GM18909 (cell line): Measurements from ENCODE around the gene RNU1-2.
"Not testable (repeated sequence)": the region's sequence is repeated elsewhere in the genome, so short reads cannot be mapped to it uniquely, and the experiment has no call there.

Source experiments
- ATAC-seq: cut with Tn5 transposase; IDR thresholded peaks from one replicate; pipeline ENCODE4 v1.9.1; 2021; ENCODE audit warnings: mild to moderate bottlenecking; ENCODE audit not compliant: unreplicated experiment, poor library complexity

The RNU1-2 gene

DNA sequence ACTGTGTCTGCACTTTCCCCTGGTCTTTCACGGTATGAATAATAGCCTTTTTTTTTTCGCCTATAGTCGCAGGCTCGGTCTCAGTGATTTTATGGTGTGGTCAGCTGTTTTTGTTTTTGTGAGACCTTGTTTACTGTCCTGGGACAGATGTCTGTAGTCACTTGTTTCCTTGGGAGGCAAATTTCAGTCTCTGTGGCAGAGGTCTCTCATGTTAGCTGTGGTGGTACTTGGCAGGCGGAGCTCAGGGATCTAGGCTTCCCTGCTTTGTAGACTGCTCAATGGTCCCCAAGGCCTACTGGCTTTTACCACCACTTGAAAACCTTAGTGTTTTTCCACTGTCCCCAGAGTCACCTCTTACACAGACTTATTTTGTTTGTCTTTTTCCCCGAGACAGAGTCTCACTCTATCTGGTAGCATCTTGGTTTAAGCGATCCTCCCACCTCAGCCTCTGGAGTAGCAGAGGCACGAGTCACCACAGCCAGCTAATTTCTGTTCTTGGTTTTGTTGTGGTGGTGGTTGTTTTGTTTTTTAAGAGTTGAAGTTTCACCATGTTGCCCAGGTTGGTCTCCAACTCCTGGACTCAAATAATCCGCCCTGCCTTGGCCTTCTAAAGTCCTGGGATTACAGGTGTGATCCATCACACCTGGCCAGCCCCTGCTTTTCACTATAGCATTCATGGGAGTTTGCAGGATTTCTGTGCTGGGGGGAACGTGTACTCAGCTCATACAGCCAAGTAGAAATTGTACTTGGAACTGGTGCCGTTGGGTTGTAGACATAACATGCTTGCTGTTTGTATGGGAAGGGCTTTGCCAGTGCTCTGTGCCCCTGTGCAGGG, 10.3 kb downstream of the RNU1-2 start:
- ATAC-seq, result no peak

DNA sequence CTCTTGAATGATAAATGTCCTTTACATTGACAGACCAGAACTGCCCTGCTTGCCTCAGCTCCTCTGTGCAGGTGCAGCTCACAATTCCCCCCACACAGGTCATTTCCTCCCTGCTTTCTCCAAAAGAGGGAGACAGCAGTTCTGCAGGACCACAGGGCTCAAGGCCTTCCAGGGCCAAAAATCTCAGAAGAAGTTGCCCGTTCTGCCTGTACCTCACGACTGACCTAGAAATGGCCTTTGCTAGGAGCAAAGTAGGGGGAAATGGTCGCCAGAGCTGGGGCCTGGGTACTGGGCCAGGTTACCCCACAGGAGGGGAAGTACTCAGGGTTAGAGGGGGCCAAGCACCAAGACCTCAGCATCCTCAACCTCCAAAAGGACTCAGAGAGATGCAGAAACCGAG, 11.1 kb downstream of the RNU1-2 start:
- ATAC-seq, result no peak

DNA sequence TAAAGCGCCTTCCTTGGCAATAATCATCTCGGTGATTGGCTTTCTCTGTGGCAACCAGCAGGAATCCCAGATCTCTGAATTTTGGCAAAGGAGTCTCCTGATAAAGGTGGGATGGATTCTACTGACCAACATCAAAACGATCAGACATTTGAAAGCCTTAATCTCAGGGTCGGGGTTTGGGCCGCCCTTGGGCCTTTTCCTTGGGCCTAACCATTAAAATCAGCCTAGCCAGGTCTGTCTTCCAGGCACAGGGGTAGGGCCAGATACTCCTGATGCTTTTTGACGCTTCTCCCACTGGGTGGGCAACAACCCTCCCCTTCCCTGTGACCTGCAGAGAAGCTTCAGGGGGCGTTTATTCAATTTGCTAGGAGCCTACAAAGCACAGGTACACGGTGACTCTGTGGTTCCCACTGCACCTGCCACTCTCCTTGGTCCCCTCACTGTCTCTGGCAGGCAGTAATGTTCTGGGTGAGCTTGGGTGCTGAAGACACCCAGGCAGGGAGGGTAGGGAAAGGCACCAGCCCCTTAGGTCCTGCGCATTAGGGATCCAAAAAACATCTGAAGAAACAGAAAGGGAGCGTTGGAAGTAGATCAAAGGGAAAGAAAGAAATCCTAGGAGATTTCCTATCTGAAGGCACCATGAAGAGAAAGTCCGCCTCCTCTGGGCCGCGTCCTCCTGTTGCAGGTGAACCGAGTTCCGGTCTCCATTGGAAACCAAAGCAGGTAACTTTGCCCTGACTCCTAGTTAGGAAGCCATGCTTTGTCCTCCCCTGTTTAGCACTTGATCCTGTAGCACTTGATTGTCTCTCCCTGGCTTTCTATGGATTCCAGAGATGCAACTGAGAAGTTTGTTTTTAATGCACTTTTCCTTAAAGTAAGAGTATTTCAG, 12.3 kb downstream of the RNU1-2 start:
- no peak for ATAC-seq

DNA sequence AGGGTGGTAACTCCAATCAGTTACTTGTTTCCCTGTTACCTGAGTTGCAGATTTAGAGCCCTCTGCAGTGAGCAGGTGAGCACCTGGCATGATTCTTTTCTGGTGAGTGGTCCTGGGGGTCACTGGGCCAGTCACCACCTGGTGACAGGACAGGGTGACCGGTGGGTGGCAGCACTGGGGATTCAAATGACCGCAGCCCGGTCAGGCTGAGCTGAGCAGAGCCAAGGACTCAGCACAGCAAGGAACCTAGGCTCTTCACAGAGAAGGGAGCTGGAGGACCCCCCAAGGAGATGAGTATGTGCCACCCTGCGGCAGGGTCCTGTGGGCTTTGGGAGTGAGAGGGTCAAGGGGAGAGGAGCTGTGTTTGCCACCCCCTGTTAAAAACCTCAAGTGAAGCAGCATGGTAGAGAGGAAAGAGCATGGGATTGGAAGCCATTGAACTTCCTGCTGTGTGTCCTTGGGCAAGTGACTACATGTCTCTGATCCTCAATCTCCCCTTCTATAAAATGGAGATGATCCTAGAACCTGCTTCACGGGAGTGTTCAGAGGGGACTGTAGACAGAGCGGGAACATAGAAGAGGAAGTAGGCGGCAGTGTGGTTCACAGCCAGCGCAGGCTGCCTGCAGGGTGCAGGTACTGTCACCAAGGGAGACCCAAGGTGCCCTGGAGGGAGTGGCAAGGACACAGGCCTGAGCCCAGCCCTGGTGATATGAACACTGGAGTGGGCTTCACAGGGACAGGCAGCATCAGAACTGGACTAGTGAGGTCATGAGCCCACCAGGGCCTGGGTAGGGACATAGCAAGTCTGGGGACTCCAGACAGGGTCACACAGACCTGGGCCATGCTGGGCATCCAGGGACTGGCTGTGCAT, 16.3 kb downstream of the RNU1-2 start:
- not testable (repeated sequence) for ATAC-seq

DNA sequence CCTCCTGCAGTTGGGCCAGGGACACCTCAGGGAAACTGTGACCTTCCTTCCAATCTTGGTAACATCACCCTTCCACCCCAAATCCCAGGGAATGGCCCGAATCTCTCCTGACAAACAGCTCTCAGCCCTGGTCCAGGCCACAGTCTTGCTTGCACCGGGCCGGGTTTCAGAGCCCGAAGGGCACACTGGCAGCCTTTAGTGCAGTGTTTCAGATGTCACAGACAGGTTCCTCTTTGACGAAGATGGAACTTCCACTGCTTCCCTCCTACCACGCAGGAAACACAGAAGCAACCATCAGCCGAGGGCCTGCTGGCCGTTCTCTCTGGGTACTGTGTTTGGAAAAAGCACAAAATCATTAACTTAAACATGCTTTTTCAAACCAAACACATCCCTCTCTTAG, 17.0 kb downstream of the RNU1-2 start:
- not testable (repeated sequence) for ATAC-seq

DNA sequence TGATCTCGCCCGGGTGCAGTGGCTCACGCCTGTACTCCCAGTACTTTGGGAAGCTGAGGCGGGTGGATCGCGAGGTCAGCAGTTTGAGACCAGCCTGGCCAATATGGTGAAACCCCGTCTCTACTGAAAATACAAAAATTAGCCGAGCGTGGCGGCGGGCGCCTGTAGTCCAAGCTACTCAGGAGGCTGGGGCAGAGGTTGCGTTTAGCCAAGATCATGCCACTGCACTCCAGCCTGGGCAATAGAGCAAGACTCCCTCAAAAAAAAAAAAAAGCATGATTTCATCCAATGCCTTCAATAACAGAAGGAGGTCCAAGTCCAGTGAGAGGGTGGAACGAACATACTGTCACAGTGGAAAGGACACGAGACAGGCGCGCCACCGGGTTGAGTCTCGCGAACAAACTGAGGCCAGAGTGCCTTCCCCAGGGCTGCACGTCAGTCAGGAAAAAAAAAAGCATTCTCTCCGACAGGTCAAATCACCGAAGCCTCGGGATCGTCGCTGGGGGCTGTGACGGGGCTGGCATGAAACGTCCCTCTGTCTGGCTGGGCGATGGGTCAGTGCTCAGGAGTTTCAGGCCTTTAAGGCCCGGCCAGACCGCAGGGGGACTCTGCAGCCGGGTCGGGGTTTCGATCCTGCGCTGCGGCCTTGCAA, 17.5 kb downstream of the RNU1-2 start:
- no peak for ATAC-seq

DNA sequence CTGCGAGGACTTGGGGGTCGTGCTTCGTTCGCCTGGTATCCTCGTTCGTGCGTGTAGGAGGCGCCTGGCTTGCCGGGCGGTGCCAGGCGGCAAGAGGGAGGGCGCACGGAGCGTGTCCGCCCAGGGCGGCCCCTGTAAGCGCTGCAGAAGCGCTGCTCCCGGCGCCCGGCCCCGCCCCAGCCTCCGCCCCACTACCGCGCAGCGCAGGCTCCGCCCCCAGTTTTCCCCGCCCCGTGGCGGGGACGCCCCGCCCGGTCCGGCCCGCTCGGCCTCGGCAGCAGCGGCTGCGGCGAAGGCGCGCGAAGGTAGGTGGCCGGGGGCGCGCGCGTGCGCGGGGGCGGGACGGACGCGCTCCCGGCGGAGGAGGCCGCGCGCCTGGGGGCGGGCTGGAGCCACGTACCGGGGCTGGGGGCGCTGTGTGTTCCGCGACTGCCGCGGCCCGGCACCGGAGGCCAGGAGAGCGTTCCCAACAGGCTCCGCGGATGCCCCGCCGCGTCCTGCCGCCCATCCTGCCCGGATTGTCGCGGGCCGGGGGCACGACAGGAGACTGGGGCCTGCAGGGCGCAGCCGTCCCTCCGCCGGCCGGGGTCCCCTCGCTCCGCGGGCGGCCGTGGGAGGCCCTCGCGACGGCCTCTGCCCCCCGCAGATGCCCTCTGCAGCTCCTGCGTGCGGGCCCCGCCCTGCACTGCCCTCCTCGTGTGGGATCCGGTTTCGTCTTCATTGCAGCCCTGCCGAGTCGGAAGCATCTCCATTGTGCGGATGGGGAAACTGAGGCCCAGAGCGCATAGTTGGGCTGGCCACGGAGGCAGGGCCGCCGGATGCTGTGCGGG, 18.3 kb downstream of the RNU1-2 start:
- ATAC-seq, result peak; percentile 82

DNA sequence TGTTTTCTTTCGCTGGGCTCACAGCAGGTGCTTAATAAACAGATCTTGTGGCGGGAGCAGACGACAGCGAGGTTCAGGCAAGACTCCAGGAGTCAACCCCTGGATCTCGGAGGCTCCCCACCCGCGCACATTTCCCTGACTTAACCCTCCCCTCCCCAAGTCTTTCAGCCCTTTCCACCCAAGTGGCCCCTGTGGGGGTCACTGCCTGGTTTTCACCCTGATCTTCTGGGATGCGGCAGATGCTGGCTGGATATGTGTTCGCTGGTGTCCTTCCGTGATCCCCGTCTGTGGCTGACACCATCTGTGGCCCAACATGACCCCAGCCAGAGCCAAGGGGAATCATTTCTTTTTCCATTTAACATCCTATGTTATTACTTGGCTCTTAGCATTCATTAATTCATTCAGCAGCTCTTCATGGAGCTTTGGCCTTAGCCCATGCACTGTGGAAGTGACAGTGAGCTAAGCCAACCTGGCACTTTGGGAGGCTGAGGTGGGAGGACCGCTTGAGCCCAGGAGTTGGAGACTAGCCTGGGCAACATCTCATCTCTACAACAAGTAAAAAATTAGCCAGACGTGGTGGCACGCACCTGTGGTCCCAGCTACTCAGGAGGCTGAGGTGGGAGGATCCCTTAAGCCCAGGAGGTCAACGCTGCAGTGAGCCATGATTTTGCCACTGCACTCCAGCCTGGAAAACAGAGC, 19.3 kb downstream of the RNU1-2 start:
- ATAC-seq, result not testable (repeated sequence)

DNA sequence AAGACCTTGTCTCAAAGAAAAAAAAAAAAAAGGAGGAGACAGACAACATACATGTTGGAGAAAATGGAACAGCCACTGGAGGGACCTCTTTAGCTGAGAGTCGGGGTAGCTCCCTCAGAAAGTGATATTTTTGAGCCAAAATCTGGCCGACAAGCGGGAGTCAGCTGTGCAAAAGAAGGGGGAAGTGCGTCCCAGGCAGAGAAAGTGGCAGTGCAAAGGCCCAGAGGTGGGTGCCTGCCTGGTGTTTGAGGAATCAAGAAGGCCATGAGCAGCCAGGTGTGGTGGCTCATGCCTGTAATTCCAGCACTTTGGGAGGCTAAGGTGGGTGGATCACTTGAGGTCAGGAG, 19.8 kb downstream of the RNU1-2 start:
- no peak for ATAC-seq

DNA sequence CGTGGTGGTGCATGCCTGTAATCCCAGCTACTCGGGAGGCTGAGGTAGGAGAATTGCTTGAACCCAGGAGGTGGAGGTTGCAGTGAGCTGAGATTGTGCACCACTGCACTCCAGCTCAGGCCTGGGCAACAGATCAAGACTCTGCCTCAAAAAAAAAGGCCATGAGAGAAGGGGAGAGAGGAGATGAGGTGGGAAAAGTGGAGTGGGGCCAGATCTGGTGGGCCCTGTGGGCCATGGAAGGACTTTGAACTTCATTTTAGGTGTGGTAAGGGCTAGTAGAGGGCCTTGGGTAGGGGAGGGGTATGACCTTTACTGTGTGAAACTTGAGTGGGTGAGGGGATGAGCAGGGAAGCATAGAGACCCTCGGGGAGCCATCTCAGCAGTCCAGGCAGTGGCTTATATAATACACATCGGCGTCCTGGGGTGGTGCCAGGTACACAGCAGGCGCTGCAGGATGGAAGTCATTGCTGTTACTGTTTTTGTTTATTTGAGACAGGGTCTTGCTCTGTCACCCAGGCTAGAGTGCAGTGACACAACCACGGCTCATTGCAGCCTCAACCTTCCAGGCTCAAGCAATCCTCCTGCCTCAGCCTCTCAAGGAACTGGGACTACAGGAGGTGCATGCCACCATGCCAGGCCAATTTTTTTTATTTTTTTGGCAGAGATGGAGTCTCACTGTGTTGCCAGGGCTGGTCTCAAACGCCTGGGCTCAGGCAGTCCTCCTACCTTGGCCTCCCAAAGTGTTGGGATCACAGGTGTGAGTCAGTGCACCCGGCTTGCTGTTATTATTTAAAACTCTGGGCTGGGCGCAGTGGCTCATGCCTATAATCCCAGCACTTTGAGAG, 20.5 kb downstream of the RNU1-2 start:
- not testable (repeated sequence) for ATAC-seq

DNA sequence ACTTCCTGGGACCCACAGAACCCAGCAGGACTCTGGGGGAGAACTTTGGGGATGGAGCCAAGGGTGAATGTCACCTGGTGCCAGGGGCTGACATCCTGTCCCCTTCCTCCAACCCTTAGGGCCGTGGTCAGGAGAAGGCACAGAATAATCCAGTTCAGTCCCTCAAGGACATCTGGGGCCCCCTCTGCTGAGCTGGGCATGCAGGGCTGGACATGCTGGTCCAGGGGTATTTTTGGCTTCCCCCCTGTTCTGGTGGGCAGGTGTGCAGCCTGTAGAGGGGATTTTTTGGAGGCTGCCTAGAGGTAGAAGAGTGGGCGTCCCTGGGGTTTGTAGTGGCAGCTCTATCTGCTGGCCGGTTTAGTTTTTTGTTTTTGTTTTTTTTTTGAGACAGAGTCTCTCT, 22.6 kb downstream of the RNU1-2 start:
- no peak for ATAC-seq

DNA sequence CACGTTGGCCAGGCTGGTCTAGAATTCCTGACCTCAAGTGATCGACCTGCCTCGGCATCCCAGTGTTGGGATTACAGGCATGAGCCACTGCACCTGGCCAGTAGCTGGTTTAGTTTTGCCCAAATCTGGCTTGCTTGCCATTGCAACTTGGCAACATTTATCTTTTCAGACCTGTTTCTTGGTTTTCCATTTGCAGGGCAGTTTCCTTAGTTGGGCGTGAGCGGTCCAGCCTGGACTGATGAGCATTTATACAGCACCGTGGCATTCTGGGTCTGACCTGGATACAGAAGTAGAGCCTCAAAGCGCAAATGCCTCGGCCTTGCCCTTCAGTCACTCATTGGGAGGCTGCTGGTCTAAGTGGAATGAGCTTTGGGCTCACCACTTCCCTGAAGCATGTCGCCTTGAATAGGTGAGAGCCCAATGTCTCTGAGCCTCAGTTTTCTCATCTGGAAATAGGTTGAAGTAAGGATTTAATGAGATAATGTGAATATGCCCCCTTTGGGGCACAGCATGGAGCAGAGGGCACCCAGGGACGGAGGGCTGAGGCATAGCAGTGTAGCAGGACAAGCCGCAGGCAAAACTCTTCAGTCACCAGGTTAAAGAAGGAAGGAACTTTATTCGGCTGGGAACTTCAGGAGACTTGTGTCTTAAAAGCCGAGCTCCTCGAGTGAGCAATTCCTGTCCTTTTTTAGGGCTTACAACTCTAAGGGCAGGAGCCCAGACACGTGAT, 23.3 kb downstream of the RNU1-2 start:
- not testable (repeated sequence) for ATAC-seq

DNA sequence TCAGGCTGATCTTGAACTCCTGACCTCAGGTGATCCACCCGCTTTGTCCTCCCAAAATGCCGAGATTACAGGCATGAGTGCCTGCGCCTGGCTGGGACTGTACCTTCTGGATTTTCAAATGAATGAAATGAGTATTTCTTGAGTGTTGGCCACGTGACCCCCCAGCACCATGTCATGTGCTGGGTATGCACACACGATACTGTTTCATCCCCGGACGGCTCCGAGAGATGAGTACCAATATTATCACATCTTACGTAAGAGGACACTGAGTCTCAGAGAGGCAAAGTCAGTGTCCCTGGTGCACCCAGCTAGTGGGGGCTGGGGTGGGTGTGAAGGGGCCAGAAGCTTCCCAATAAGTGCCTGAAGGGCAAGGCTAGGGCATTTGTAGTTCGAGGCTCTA, 25.2 kb downstream of the RNU1-2 start:
- no peak for ATAC-seq

DNA sequence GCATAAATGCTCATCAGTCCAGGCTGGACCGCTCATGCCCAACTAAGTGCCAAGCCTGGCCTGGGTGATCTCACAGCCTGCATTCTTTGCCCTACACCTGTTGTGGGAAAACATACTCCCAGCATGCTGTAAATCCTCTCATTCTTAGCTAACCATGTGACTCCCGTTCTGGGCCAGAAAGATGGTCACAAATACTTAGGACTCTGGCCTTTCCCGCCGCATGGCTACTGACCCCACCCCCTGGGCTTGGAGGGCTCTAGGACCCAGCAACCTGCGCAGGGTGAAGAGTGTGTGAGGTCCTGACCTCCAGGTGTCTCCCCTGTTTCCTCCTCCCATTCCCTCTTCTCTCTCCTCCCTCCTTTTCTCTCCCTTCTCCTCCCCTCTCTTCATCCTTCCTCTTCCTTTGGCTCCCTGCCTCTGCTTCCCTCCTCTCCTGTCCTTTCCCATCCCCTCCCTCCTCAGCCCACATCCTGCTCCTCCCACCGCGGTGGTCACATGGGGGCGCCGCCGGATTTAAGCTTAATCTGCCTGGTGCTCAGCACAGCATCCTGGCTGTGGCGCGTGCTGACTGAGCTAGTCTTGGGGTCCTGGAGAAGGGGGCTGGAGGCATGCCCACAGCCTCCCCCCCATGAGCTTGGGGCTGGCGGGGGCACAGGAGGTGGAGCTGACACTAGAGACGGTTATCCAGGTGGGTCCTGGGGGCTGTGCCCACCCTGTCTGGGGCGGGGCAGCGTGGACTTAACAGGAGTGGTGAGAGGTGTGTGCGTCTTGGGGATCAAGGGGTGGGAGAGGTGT, 25.8 kb downstream of the RNU1-2 start, which contains the start of gene CROCC:
Gene CROCC (plus strand): TSS at position 541 of the 795 bp plus-strand sequence. CDS start 88 bp downstream, at position 629.
- no peak for ATAC-seq

DNA sequence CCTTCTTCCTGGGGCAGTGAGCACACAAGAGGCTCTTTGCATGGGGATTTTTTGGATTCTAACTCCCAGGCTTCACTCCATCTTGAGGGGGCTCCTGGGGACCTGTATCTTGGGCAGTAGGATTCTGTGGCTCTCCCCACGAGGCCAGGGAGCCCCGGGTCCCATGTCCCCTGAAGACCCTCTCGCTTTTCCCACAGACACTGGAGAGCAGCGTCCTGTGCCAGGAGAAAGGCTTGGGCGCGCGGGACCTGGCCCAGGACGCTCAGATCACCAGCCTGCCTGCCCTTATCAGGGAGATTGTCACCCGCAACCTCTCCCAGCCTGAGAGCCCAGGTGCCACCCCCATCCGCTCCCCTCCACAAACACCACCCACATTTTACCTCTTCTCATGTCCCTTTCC, 26.7 kb downstream of the RNU1-2 start:
- ATAC-seq, result no peak

DNA sequence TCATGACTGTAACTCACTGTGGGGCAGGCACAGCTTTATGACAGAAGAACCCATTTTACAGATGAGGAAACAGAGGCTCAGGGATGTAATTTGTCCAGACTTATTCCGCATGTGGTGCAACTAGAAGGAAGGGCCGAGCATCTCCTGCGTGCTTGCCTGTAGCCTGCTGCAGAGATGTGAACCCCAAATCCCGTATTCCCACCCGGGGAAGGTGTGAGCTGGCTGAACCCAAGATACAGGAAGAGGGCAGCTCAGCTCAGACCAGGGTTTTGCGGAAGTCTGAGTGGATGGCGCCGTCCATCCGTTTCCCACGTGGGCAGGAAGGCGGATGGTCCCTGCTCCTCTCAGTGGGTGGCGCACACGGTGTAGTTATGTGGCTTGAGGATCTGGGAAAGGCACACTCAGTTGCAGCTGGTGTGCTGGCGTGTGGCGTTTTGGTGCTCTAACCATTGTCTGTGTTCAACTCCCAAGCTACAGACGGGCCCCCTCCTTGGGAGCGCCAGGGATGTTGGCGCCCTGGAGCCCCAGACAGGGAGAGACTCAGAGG, 27.2 kb downstream of the RNU1-2 start:
- ATAC-seq, result no peak
